HCT116 (cell line): Measurements from ENCODE around the gene TSPAN31. TPM values are rescaled to one million over a fixed set of nuclear protein-coding genes. Genes with fewer than 3 reads are reported as not detected.
A peak's percentile ranks its signal among the peaks of the same experiment; 100 is the strongest.

Experiments used
- ATAC-seq: fragments of 200-7000 bp; cut with Tn5 transposase; 2 replicates; pipeline ENCODE4 v1.9.1; 2020; ENCODE audit warnings: mild to moderate bottlenecking, moderate library complexity
- BruUV-seq: library from RNA; stranded (reverse); fragments of 400-500 nt; replicated peaks from 2 replicates; lab custom pipeline; 2021; lab: Mats Ljungman, UMichigan
- CTCF ChIA-PET: fragments of 300-600 bp; sonication (Branson Sonifier 250); formaldehyde crosslinking; loops from one replicate; lab custom pipeline; 2021; ENCODE audit warnings: antibody characterized with exemption; lab: Charles Lee
- POLR2A ChIA-PET: fragments of 300-600, 350-600 bp; sonication (Branson Sonifier 250); formaldehyde crosslinking; loops from one replicate; lab custom pipeline; 2021; ENCODE audit warnings: antibody characterized with exemption; lab: Charles Lee
- RAD21 ChIA-PET, 2 experiments: fragments of 300-600 bp; sonication (Branson Sonifier 250); formaldehyde crosslinking; loops; one replicate each; lab custom pipeline; 2023; ENCODE audit warnings: low total read pairs in 2 of 2; ENCODE audit not compliant: uncharacterized antibody in 2 of 2, unreplicated experiment in 2 of 2, low non-redundant PET in 1 of 2; lab: Charles Lee
- DNase-seq: peaks from one replicate; pipeline ENCODE4 v3.0.0-alpha.2; 2010; ENCODE audit warnings: low read depth, low spot score
- H2AFZ ChIP-seq: fragments of 200-600 bp; shearing (Covaris generic), sonication (generic); 2 replicates; pipeline ENCODE4 v1.6.1; 2017; ENCODE audit warnings: low read depth, mixed run types, mixed read lengths, antibody characterized with exemption, low read length; ENCODE audit not compliant: poor library complexity, severe bottlenecking
- H3K27ac ChIP-seq: 2 replicates; pipeline ENCODE4 v1.5.1; 2012; ENCODE audit warnings: low read depth, low read length
- H3K27me3 ChIP-seq: fragments of 200-600 bp; sonication (generic); 2 replicates; pipeline ENCODE4 v1.6.1; 2016; ENCODE audit warnings: mixed run types, low read length, mixed read lengths; ENCODE audit not compliant: insufficient read depth
- H3K36me3 ChIP-seq, 2 experiments: fragments of 200-500 bp in 1 of 2; fragments of 200-600 bp in 1 of 2; sonication (Bioruptor generic) in 1 of 2; sonication (generic) in 1 of 2; 2 replicates each; pipeline versions ENCODE4 v1.5.1 to v1.6.1; 2014 to 2016; ENCODE audit warnings: low read length in 2 of 2, inconsistent platforms in 1 of 2, mixed read lengths in 1 of 2, mixed run types in 1 of 2; ENCODE audit not compliant: insufficient read depth in 2 of 2, control insufficient read depth in 1 of 2
- H3K4me1 ChIP-seq, 2 experiments: fragments of 200-600 bp in 1 of 2; sonication (generic) in 1 of 2; 2 replicates each; pipeline versions ENCODE4 v1.5.1 to v1.6.1; 2012 to 2017; ENCODE audit warnings: low read length in 2 of 2, inconsistent platforms in 1 of 2, mild to moderate bottlenecking in 1 of 2, mixed read lengths in 1 of 2, mixed run types in 1 of 2, moderate library complexity in 1 of 2; ENCODE audit not compliant: insufficient read depth in 2 of 2, control insufficient read depth in 1 of 2
- H3K4me2 ChIP-seq: fragments of 200-600 bp; sonication (generic); 2 replicates; pipeline ENCODE4 v1.6.1; 2017; ENCODE audit warnings: mixed run types, low read length, mixed read lengths
- H3K4me3 ChIP-seq, 2 experiments: fragments of 200-600 bp in 1 of 2; sonication (generic) in 1 of 2; replicated peaks in 1 of 2; 2 replicates each; pipeline ENCODE4 v1.5.1; 2011 to 2016; ENCODE audit warnings: low read length in 2 of 2, control low read depth in 1 of 2, low read depth in 1 of 2, mild to moderate bottlenecking in 1 of 2, mixed read lengths in 1 of 2, mixed run types in 1 of 2
- H3K79me2 ChIP-seq: fragments of 200-600 bp; sonication (generic); 2 replicates; pipeline ENCODE4 v1.6.1; 2017; ENCODE audit warnings: mild to moderate bottlenecking, mixed run types, low read length, moderate library complexity, mixed read lengths; ENCODE audit not compliant: insufficient read depth
- H3K9ac ChIP-seq: fragments of 200-600 bp; sonication (generic); 2 replicates; pipeline ENCODE4 v1.6.1; 2016; ENCODE audit warnings: low read length, mixed read lengths
- H3K9me2 ChIP-seq: fragments of 200-600 bp; sonication (generic), shearing (Covaris generic); 2 replicates; pipeline ENCODE4 v1.6.1; 2017; ENCODE audit warnings: mixed run types, mild to moderate bottlenecking, moderate library complexity; ENCODE audit not compliant: insufficient read depth
- H3K9me3 ChIP-seq, 2 experiments: fragments of 200-500 bp in 1 of 2; fragments of 200-600 bp in 1 of 2; sonication (Bioruptor generic) in 1 of 2; sonication (generic) in 1 of 2; 2 replicates each; pipeline ENCODE4 v1.6.1; 2014 to 2017; ENCODE audit warnings: low read length in 2 of 2, mixed read lengths in 2 of 2, inconsistent platforms in 1 of 2, low read depth in 1 of 2, mild to moderate bottlenecking in 1 of 2, mixed run types in 1 of 2, moderate library complexity in 1 of 2; ENCODE audit not compliant: control insufficient read depth in 1 of 2, insufficient read depth in 1 of 2
- H4K20me1 ChIP-seq: fragments of 200-600 bp; sonication (generic), shearing (Covaris generic); 2 replicates; pipeline ENCODE4 v1.6.1; 2017; ENCODE audit warnings: mixed run types, mild to moderate bottlenecking, moderate library complexity; ENCODE audit not compliant: insufficient read depth
- CTCF ChIP-seq, 3 experiments: fragments of 200-600 bp in 1 of 3; sonication (generic) in 1 of 3; IDR thresholded peaks in 2 of 3; conservative IDR thresholded peaks in 1 of 3; 2 replicates each; pipeline ENCODE4 v1.5.1; 2012 to 2017; ENCODE audit warnings: low read depth in 2 of 3, low read length in 2 of 3, antibody characterized with exemption in 1 of 3, borderline replicate concordance in 1 of 3, control low read depth in 1 of 3, mild to moderate bottlenecking in 1 of 3, mixed read lengths in 1 of 3, mixed run types in 1 of 3, moderate library complexity in 1 of 3; ENCODE audit not compliant: insufficient read depth in 1 of 3
- FOSL1 ChIP-seq: IDR thresholded peaks from 2 replicates; pipeline ENCODE4 v1.6.1; 2012; ENCODE audit warnings: low read depth
- RAD21 ChIP-seq: IDR thresholded peaks from 2 replicates; pipeline ENCODE4 v1.6.1; 2012; ENCODE audit warnings: low read depth, mild to moderate bottlenecking
- REST ChIP-seq: IDR thresholded peaks from 2 replicates; pipeline ENCODE4 v1.6.1; 2012; ENCODE audit warnings: low read depth
- SRF ChIP-seq: IDR thresholded peaks from 2 replicates; pipeline ENCODE4 v1.6.1; 2012; ENCODE audit warnings: low read depth
- ZFX ChIP-seq: fragments of 450-650 bp; IDR thresholded peaks from 2 replicates; pipeline ENCODE4 v1.6.1; 2017
- intact Hi-C: fragments of 100-400 bp; cut with micrococcal nuclease; formaldehyde crosslinking; loops from 2 replicates; pipeline ENCODE4 v1.10.0; 2022
- total RNA-seq: library from RNA; stranded (reverse); gene quantifications from one replicate; pipeline ENCODE4 v1.2.1, GENCODE V29; 2021; ENCODE audit not compliant: unreplicated experiment

The TSPAN31 gene
- total RNA-seq, 1 experiment from 2014 or later = 14.9 TPM

GRCh38 chr12:57765003-57765697, 20.3 kb downstream of the TSPAN31 start:
- ChIA-PET RAD21 (no interaction called here), CTCF (interaction anchor here (4.0 kb wide), 1 partner anchor 9 kb away, joined by 51 read pairs; no protein-coding TSS in a partner anchor), POLR2A (interaction anchor here (0.7 to 0.9 kb wide), 2 partner anchors 21 to 176 kb away, joined by 3 to 4 read pairs; partner anchors contain the start of genes ATP23 and TSPAN31)
- Histone ChIP-seq H3K4me1 (peaks cover 11 to 40% of the 10 kb centered on the region in 2 experiments), H3K27me3 (no peaks in the 10 kb centered on the region), H3K9me3 (no peaks in the 10 kb centered on the region), H3K9ac (peak overlapping the region; percentile 81), H3K4me2 (peak overlapping the region; percentile 100), H3K36me3 (peaks cover 13 to 20% of the 10 kb centered on the region in 2 experiments; a peak in 3 of 4 replicates), H2AFZ (peak overlapping the region; percentile 79), H4K20me1 (no peaks in the 10 kb centered on the region), H3K4me3 (peak overlapping the region; percentile 72 to 81), H3K9me2 (no peaks in the 10 kb centered on the region), H3K27ac (peak overlapping the region; percentile 73), H3K79me2 (no peaks in the 10 kb centered on the region; the same call in 1 of the 2 replicates)
- intact Hi-C loops = no loop called here
- TSS peak; percentile 63 for BruUV-seq
- peak; percentile 63 for ATAC-seq
- TF ChIP-seq ZFX (peak; percentile 49; the same call in 1 of the 2 replicates), REST (no peak), CTCF (IDR thresholded peaks at IDR 0.05 in 2 of 3, conservative IDR thresholded peaks at IDR 0.05 in 1 of 3; ENCODE audit: borderline replicate concordance in 1 of 3, insufficient read depth in 1 of 3, low read depth in 2 of 3, low read length in 2 of 3) (peak in 2 of 3 experiments; percentile 44; a peak in 4 of 6 replicates), FOSL1 (no peak), SRF (no peak), RAD21 (no peak)
- DNase-seq = no peak
